GM18858 (cell line): ENCODE data around the gene FARS2.
A peak's percentile ranks its signal among the peaks of the same experiment; 100 is the strongest.

Experiments used
- ATAC-seq: cut with Tn5 transposase; IDR thresholded peaks from one replicate; pipeline ENCODE4 v1.9.1; 2021; ENCODE audit not compliant: unreplicated experiment

The FARS2 gene

GRCh38 chr6:5524110-5524509, 262.8 kb downstream of the FARS2 start:
- no peak for ATAC-seq

GRCh38 chr6:5525209-5525608, 263.9 kb downstream of the FARS2 start:
- ATAC-seq: no peak

- no peak for ATAC-seq
Observed at GRCh38 chr6:5529015-5529414, 267.7 kb downstream of the FARS2 start.

GRCh38 chr6:5529733-5530132, 268.4 kb downstream of the FARS2 start:
- no peak for ATAC-seq

- ATAC-seq: no peak
Observed at GRCh38 chr6:5531161-5531560, 269.8 kb downstream of the FARS2 start.

- no peak for ATAC-seq
Observed at GRCh38 chr6:5531853-5532375, 270.6 kb downstream of the FARS2 start.

GRCh38 chr6:5532941-5533340, 271.6 kb downstream of the FARS2 start:
- ATAC-seq: no peak

GRCh38 chr6:5534643-5535042, 273.3 kb downstream of the FARS2 start:
- no peak for ATAC-seq

- no peak for ATAC-seq
Observed at GRCh38 chr6:5536644-5537043, 275.3 kb downstream of the FARS2 start.

GRCh38 chr6:5537132-5537531, 275.8 kb downstream of the FARS2 start:
- ATAC-seq: no peak

- ATAC-seq: no peak
Observed at GRCh38 chr6:5537967-5538366, 276.7 kb downstream of the FARS2 start.

- no peak for ATAC-seq
Observed at GRCh38 chr6:5540370-5540769, 279.1 kb downstream of the FARS2 start.

- ATAC-seq: no peak
Observed at GRCh38 chr6:5541025-5541424, 279.7 kb downstream of the FARS2 start.

- no peak for ATAC-seq
Observed at GRCh38 chr6:5541751-5542432, 280.6 kb downstream of the FARS2 start.

- no peak for ATAC-seq
Observed at GRCh38 chr6:5547556-5547955, 286.2 kb downstream of the FARS2 start.

GRCh38 chr6:5550631-5551030, 289.3 kb downstream of the FARS2 start:
- no peak for ATAC-seq

GRCh38 chr6:5552243-5552642, 290.9 kb downstream of the FARS2 start:
- no peak for ATAC-seq

GRCh38 chr6:5553767-5554166, 292.5 kb downstream of the FARS2 start:
- ATAC-seq: peak; percentile 65

GRCh38 chr6:5554226-5554625, 292.9 kb downstream of the FARS2 start:
- ATAC-seq: no peak

GRCh38 chr6:5556011-5556410, 294.7 kb downstream of the FARS2 start:
- ATAC-seq: no peak

GRCh38 chr6:5557506-5557905, 296.2 kb downstream of the FARS2 start:
- no peak for ATAC-seq

- ATAC-seq: no peak
Observed at GRCh38 chr6:5559651-5560050, 298.3 kb downstream of the FARS2 start.

- no peak for ATAC-seq
Observed at GRCh38 chr6:5562277-5562676, 301.0 kb downstream of the FARS2 start.
